ENCODE results near the gene WNT5B. TPM values are rescaled to one million over a fixed set of nuclear protein-coding genes. Genes with fewer than 3 reads are reported as not detected.

WNT5B gene
- total RNA-seq, 3 donors from 2014 or later (not counting 1 experiment from before 2014, with no cell fraction given): not detected

GRCh38 chr12:1608713-1609119 lies 20.3 kb upstream of the WNT5B start:
- DNase-seq: no peak
- H3K4me1 ChIP-seq (ENCODE audit: control insufficient read depth, insufficient read depth, low read length): peaks cover 12% of the 10 kb centered on the region
- H3K36me3 Mint-ChIP-seq: no peaks in the 10 kb centered on the region
- no peak overlapping the region for H3K27ac Mint-ChIP-seq
- no peaks in the 10 kb centered on the region for H3K27me3 ChIP-seq (ENCODE audit: control insufficient read depth, insufficient read depth, low read length)
- H3K36me3 ChIP-seq (ENCODE audit: control insufficient read depth, insufficient read depth, low read length): no peaks in the 10 kb centered on the region
- H3K4me1 Mint-ChIP-seq: peaks cover 10 to 15% of the 10 kb centered on the region in 2 donors
- H3K27me3 Mint-ChIP-seq (ENCODE audit: low read depth in 2 of 2): peaks cover 6 to 16% of the 10 kb centered on the region in 2 donors
- no peaks in the 10 kb centered on the region for H3K9me3 ChIP-seq (ENCODE audit: control insufficient read depth, insufficient read depth, low read length)
- no peak for TF ChIP-seq CTCF (IDR thresholded peaks at IDR 0.05)
- ATAC-seq: no peak
- H3K4me3 ChIP-seq (ENCODE audit: low read length): no peak overlapping the region
- no peaks in the 10 kb centered on the region for H3K9me3 Mint-ChIP-seq
- 45% methylated on average over 5 of the region's 5 CpGs for WGBS (ENCODE audit: insufficient coverage)
- no peak overlapping the region for H3K4me3 Mint-ChIP-seq
- no peak overlapping the region for H3K27ac ChIP-seq (ENCODE audit: low read length)
- intact Hi-C loops (cut with micrococcal nuclease): no loop called here

GRCh38 chr12:1610072-1610643 lies 18.9 kb upstream of the WNT5B start:
- H3K4me1 ChIP-seq (ENCODE audit: control insufficient read depth, insufficient read depth, low read length): peaks cover 8% of the 10 kb centered on the region
- no peak overlapping the region for H3K4me3 Mint-ChIP-seq
- no peaks in the 10 kb centered on the region for H3K36me3 Mint-ChIP-seq
- peaks cover 10 to 14% of the 10 kb centered on the region in 2 donors for H3K27me3 Mint-ChIP-seq (ENCODE audit: low read depth in 2 of 2)
- no peaks in the 10 kb centered on the region for H3K9me3 Mint-ChIP-seq
- ATAC-seq (no peak), DNase-seq (no peak)
- no peak overlapping the region for H3K27ac ChIP-seq (ENCODE audit: low read length)
- no peak overlapping the region for H3K4me3 ChIP-seq (ENCODE audit: low read length)
- no peaks in the 10 kb centered on the region for H3K27me3 ChIP-seq (ENCODE audit: control insufficient read depth, insufficient read depth, low read length)
- peaks cover 6 to 7% of the 10 kb centered on the region in 2 donors for H3K4me1 Mint-ChIP-seq
- no peaks in the 10 kb centered on the region for H3K36me3 ChIP-seq (ENCODE audit: control insufficient read depth, insufficient read depth, low read length)
- no peak overlapping the region for H3K27ac Mint-ChIP-seq
- no peaks in the 10 kb centered on the region for H3K9me3 ChIP-seq (ENCODE audit: control insufficient read depth, insufficient read depth, low read length)
- 93% methylated on average over 6 of the region's 7 CpGs for WGBS (ENCODE audit: insufficient coverage)
- no peak for TF ChIP-seq CTCF (IDR thresholded peaks at IDR 0.05)
- intact Hi-C loops (cut with micrococcal nuclease): no loop called here

GRCh38 chr12:1611803-1612572 lies 17.0 kb upstream of the WNT5B start:
- peaks cover 7% of the 10 kb centered on the region for H3K4me1 ChIP-seq (ENCODE audit: control insufficient read depth, insufficient read depth, low read length)
- H3K27ac Mint-ChIP-seq: no peak overlapping the region

More at GRCh38 chr12:1611803-1612572, 17.0 kb upstream of the WNT5B start:
- ATAC-seq (no peak), DNase-seq (no peak)
- Histone ChIP-seq H3K27me3 (ENCODE audit: control insufficient read depth, insufficient read depth, low read length) (no peaks in the 10 kb centered on the region), H3K4me3 (ENCODE audit: low read length) (no peak overlapping the region), H3K9me3 (ENCODE audit: control insufficient read depth, insufficient read depth, low read length) (no peaks in the 10 kb centered on the region), H3K36me3 (ENCODE audit: control insufficient read depth, insufficient read depth, low read length) (no peaks in the 10 kb centered on the region), H3K27ac (ENCODE audit: low read length) (no peak overlapping the region)
- Mint-ChIP-seq H3K4me3 (no peak overlapping the region), H3K27me3 (ENCODE audit: low read depth in 2 of 2) (peaks cover 7 to 12% of the 10 kb centered on the region in 2 donors), H3K4me1 (no peaks in the 10 kb centered on the region), H3K9me3 (no peaks in the 10 kb centered on the region), H3K36me3 (no peaks in the 10 kb centered on the region)
- 82% methylated on average over 12 of the region's 13 CpGs for WGBS (ENCODE audit: insufficient coverage)
- intact Hi-C loops (cut with micrococcal nuclease): no loop called here
- TF ChIP-seq CTCF (IDR thresholded peaks at IDR 0.05): no peak
